GM23338 (cell line): ENCODE measurements around the gene LALBA. TPM values are rescaled to one million over a fixed set of nuclear protein-coding genes. Genes with fewer than 3 reads are reported as not detected.

Experiments used
- ATAC-seq: fragments of 200-7000 bp; cut with Tn5 transposase; 3 replicates; pipeline ENCODE4 v1.9.1; 2020
- DNase-seq: peaks from one replicate; pipeline ENCODE4 v3.0.0-alpha.2; 2015; ENCODE audit warnings: low spot score
- H2AFZ ChIP-seq: fragments of 200-600 bp; sonication (generic); 2 replicates; pipeline ENCODE4 v1.8.0; 2016; ENCODE audit warnings: antibody characterized with exemption, mild to moderate bottlenecking, moderate library complexity
- H3F3A ChIP-seq: fragments of 200-600 bp; sonication (generic); replicated peaks from 2 replicates; pipeline ENCODE4 v1.8.0; 2017; ENCODE audit warnings: antibody characterized with exemption, mixed run types, low read depth
- H3K27ac ChIP-seq: fragments of 200-600 bp; sonication (generic); 2 replicates; pipeline ENCODE4 v1.6.1; 2016; ENCODE audit warnings: low read depth
- H3K27me3 ChIP-seq: fragments of 200-600 bp; sonication (generic); 2 replicates; pipeline ENCODE4 v1.8.0; 2016; ENCODE audit warnings: mild to moderate bottlenecking, mixed run types, moderate library complexity; ENCODE audit not compliant: insufficient read depth
- H3K36me3 ChIP-seq: fragments of 200-600 bp; sonication (generic); 2 replicates; pipeline ENCODE4 v1.8.0; 2016; ENCODE audit warnings: mild to moderate bottlenecking; ENCODE audit not compliant: insufficient read depth
- H3K4me1 ChIP-seq: fragments of 200-600 bp; sonication (generic); 2 replicates; pipeline ENCODE4 v1.8.0; 2016; ENCODE audit warnings: mild to moderate bottlenecking, moderate library complexity; ENCODE audit not compliant: insufficient read depth
- H3K4me2 ChIP-seq: fragments of 200-600 bp; sonication (generic); 2 replicates; pipeline ENCODE4 v1.7.1; 2017; ENCODE audit warnings: mixed run types
- H3K4me3 ChIP-seq: fragments of 200-600 bp; sonication (generic); 2 replicates; pipeline ENCODE4 v1.6.1; 2016; ENCODE audit warnings: mixed run types
- H3K79me2 ChIP-seq: fragments of 200-600 bp; sonication (generic); replicated peaks from 2 replicates; pipeline ENCODE4 v1.8.0; 2017; ENCODE audit warnings: mild to moderate bottlenecking; ENCODE audit not compliant: insufficient read depth
- H3K9me2 ChIP-seq: fragments of 200-600 bp; sonication (generic); 2 replicates; pipeline ENCODE4 v1.8.0; 2017; ENCODE audit not compliant: insufficient read depth
- H4K20me1 ChIP-seq: fragments of 200-600 bp; sonication (generic); replicated peaks from 2 replicates; pipeline ENCODE4 v1.8.0; 2017; ENCODE audit warnings: mild to moderate bottlenecking; ENCODE audit not compliant: insufficient read depth
- H3K27ac Mint-ChIP-seq: 2 replicates; pipeline ENCODE4 v1.8.0; 2020; ENCODE audit warnings: inconsistent platforms, mild to moderate bottlenecking, moderate library complexity, mixed read lengths
- H3K27me3 Mint-ChIP-seq: 3 replicates; pipeline ENCODE4 v1.8.0; 2022; ENCODE audit warnings: low read depth, mild to moderate bottlenecking, moderate library complexity, mixed read lengths, inconsistent platforms; ENCODE audit not compliant: insufficient read depth, poor library complexity
- H3K36me3 Mint-ChIP-seq: 3 replicates; pipeline ENCODE4 v1.8.0; 2021; ENCODE audit warnings: low read depth, mild to moderate bottlenecking, inconsistent platforms, moderate library complexity, mixed read lengths
- H3K4me1 Mint-ChIP-seq: 3 replicates; pipeline ENCODE4 v1.8.0; 2020; ENCODE audit warnings: mild to moderate bottlenecking, inconsistent platforms, mixed read lengths
- H3K4me3 Mint-ChIP-seq: 3 replicates; pipeline ENCODE4 v1.8.0; 2021; ENCODE audit warnings: moderate library complexity, mild to moderate bottlenecking, inconsistent platforms, mixed read lengths
- H3K9me3 Mint-ChIP-seq: 3 replicates; pipeline ENCODE4 v1.8.0; 2020; ENCODE audit warnings: moderate library complexity, mild to moderate bottlenecking, inconsistent platforms, mixed read lengths
- CREB1 ChIP-seq: fragments of 250-450 bp; sonication (Bioruptor Pico); IDR thresholded peaks from 2 replicates; pipeline ENCODE4 v1.5.0; 2020; ENCODE audit warnings: low read depth, mild to moderate bottlenecking, moderate library complexity
- CTCF ChIP-seq, 2 experiments: fragments of 200-600 bp in 1 of 2; sonication (generic) in 1 of 2; conservative IDR thresholded peaks; 2 replicates each; pipeline versions ENCODE4 v1.5.1 to v1.6.1; 2016 to 2017; ENCODE audit warnings: antibody characterized with exemption in 2 of 2, low read depth in 2 of 2, mild to moderate bottlenecking in 2 of 2, moderate library complexity in 1 of 2
- ETS1 ChIP-seq: IDR thresholded peaks from 2 replicates; pipeline ENCODE4 v1.6.1; 2016; ENCODE audit warnings: antibody characterized with exemption
- EZH2 ChIP-seq: fragments of 200-600 bp; sonication (generic); IDR thresholded peaks from one replicate; pipeline ENCODE4 v1.8.0; 2017; ENCODE audit warnings: antibody characterized with exemption, mild to moderate bottlenecking, low read depth; ENCODE audit not compliant: unreplicated experiment
- EZH2phosphoT487 ChIP-seq: fragments of 200-600 bp; sonication (generic); IDR thresholded peaks from one replicate; pipeline ENCODE4 v1.8.1; 2018; ENCODE audit warnings: antibody characterized with exemption; ENCODE audit not compliant: unreplicated experiment
- JUNB ChIP-seq: IDR thresholded peaks from one replicate; pipeline ENCODE4 v1.6.1; 2016; ENCODE audit warnings: antibody characterized with exemption; ENCODE audit not compliant: unreplicated experiment
- NANOG ChIP-seq: IDR thresholded peaks from 2 replicates; pipeline ENCODE4 v1.6.1; 2016; ENCODE audit warnings: antibody characterized with exemption, borderline replicate concordance
- POLR2AphosphoS5 ChIP-seq: IDR thresholded peaks from 2 replicates; pipeline ENCODE4 v1.6.1; 2016; ENCODE audit warnings: antibody characterized with exemption, low read depth
- REST ChIP-seq: IDR thresholded peaks from one replicate; pipeline ENCODE4 v1.6.1; 2018; ENCODE audit warnings: antibody characterized with exemption; ENCODE audit not compliant: unreplicated experiment
- STAT1 ChIP-seq: IDR thresholded peaks from one replicate; pipeline ENCODE4 v1.6.1; 2016; ENCODE audit warnings: antibody characterized with exemption; ENCODE audit not compliant: unreplicated experiment
- ZNF114 ChIP-seq: fragments of 250-450 bp; sonication (Bioruptor Pico); IDR thresholded peaks from 2 replicates; pipeline ENCODE4 v1.5.0; 2020; ENCODE audit warnings: mild to moderate bottlenecking, moderate library complexity
- ZNF331 ChIP-seq: fragments of 250-450 bp; sonication (Bioruptor Pico); IDR thresholded peaks from 2 replicates; pipeline ENCODE4 v1.5.0; 2020; ENCODE audit warnings: low read depth, mild to moderate bottlenecking, moderate library complexity
- ZNF462 ChIP-seq: fragments of 250-450 bp; sonication (Bioruptor Pico); IDR thresholded peaks from 2 replicates; pipeline ENCODE4 v1.5.0; 2020; ENCODE audit warnings: mild to moderate bottlenecking, moderate library complexity
- polyA plus RNA-seq: library from polyadenylated mRNA; unstranded; fragments of >200 nt; fragmentation: Nextera tagmentation; extraction: Ambion mirVana; gene quantifications from 2 replicates; pipeline ENCODE4 v1.2.1, GENCODE V29; 2016
- total RNA-seq: library from RNA; depleted of rRNA; stranded (reverse); fragments of >200 nt; shearing (Covaris generic); gene quantifications from 2 replicates; pipeline ENCODE4 v1.2.3, GENCODE V29; 2014

Gene LALBA
- total and polyA plus RNA-seq, 2 experiments from 2014 or later: not detected

GRCh38 chr12:48567731-48568130 is 2.1 kb downstream of the LALBA start:
- Histone ChIP-seq H3K27ac (no peak overlapping the region), H3K27me3 (no peaks in the 10 kb centered on the region), H3K36me3 (no peaks in the 10 kb centered on the region), H3F3A (no peaks in the 10 kb centered on the region), H3K4me1 (no peaks in the 10 kb centered on the region), H3K9me2 (no peaks in the 10 kb centered on the region), H4K20me1 (no peaks in the 10 kb centered on the region), H3K4me2 (no peak overlapping the region), H2AFZ (no peak overlapping the region), H3K79me2 (no peaks in the 10 kb centered on the region), H3K4me3 (no peak overlapping the region)
- Mint-ChIP-seq H3K9me3 (no peaks in the 10 kb centered on the region; the same call in 1 of the 3 replicates), H3K4me1 (no peaks in the 10 kb centered on the region), H3K4me3 (no peak overlapping the region), H3K36me3 (no peaks in the 10 kb centered on the region), H3K27me3 (peaks cover 2% of the 10 kb centered on the region), H3K27ac (no peak overlapping the region)
- ATAC-seq: no peak
- TF ChIP-seq ETS1 (no peak), NANOG (no peak), REST (no peak), EZH2phosphoT487 (no peak), ZNF114 (no peak), POLR2AphosphoS5 (no peak), CREB1 (CRISPR knock-in tag) (no peak), JUNB (no peak), ZNF462 (CRISPR knock-in tag) (no peak), EZH2 (no peak), ZNF331 (CRISPR knock-in tag) (no peak), CTCF (conservative IDR thresholded peaks at IDR 0.05; ENCODE audit: low read depth in 2 of 2) (no peak), STAT1 (no peak)
- DNase-seq: no peak
